ENCODE data around the gene ARHGAP25. TPM values are rescaled to one million over a fixed set of nuclear protein-coding genes. Genes with fewer than 3 reads are reported as not detected.

Gene ARHGAP25
- polyA plus RNA-seq, 1 donor (not counting 4 experiments of a cell fraction or from before 2014, with no cell fraction given) = 25.3 TPM

- FAIRE-seq = no peak
Observed at GRCh38 chr2:68693951-68694350, 40.7 kb upstream of the ARHGAP25 start.

GRCh38 chr2:68695971-68696370, 38.6 kb upstream of the ARHGAP25 start:
- Histone ChIP-seq H3K9me3 (ENCODE audit: control insufficient read depth, low read depth, low read length) (no peaks in the 10 kb centered on the region), H3K9ac (ENCODE audit: control insufficient read depth, extremely low read depth, insufficient read depth, low read length) (no peak overlapping the region), H3K9me1 (ENCODE audit: control insufficient read depth, extremely low read depth, insufficient read depth, low read length) (no peaks in the 10 kb centered on the region), H3K27ac (ENCODE audit: control insufficient read depth, insufficient read depth, low read length) (no peak overlapping the region), H3K27me3 (ENCODE audit: control insufficient read depth, extremely low read depth, insufficient read depth, low read length) (no peaks in the 10 kb centered on the region), H3K36me3 (ENCODE audit: control insufficient read depth in 2 of 2, extremely low read depth in 1 of 2, insufficient read depth in 2 of 2, low read length in 2 of 2) (no peaks in the 10 kb centered on the region), H3K4me1 (ENCODE audit: control insufficient read depth, extremely low read depth, insufficient read depth, low read length) (no peaks in the 10 kb centered on the region), H2AFZ (ENCODE audit: control insufficient read depth, low read length) (no peak overlapping the region), H4K20me1 (ENCODE audit: control insufficient read depth, extremely low read depth, insufficient read depth, low read length) (no peaks in the 10 kb centered on the region), H3K4me2 (ENCODE audit: control insufficient read depth, extremely low read depth, insufficient read depth, low read depth, low read length) (no peak overlapping the region), H3K79me2 (ENCODE audit: control insufficient read depth, insufficient read depth, low read length) (no peaks in the 10 kb centered on the region), H3K4me3 (ENCODE audit: control insufficient read depth in 2 of 3, extremely low read depth in 1 of 3, insufficient read depth in 2 of 3, low read depth in 1 of 3, low read length in 3 of 3) (no peak overlapping the region)
- FAIRE-seq (no peak), DNase-seq (ENCODE audit: low read depth, low spot score) (no peak)
- dilution Hi-C loops (cut with MboI; ENCODE audit: extremely low pct_ligation_motif_present, low sequenced_read_pairs) = no loop called here
- TF ChIP-seq EZH2 (IDR thresholded peaks at IDR 0.05; ENCODE audit: low read length) (no peak), CTCF (optimal IDR thresholded peaks at IDR 0.05 in 1 of 3, IDR thresholded peaks at IDR 0.05 in 1 of 3, conservative IDR thresholded peaks at IDR 0.05 in 1 of 3; ENCODE audit: extremely low read depth in 1 of 3, insufficient read depth in 2 of 3, low read length in 3 of 3) (no peak)

More at GRCh38 chr2:68693951-68694350, 40.7 kb upstream of the ARHGAP25 start:
- Histone ChIP-seq H3K9ac (ENCODE audit: control insufficient read depth, extremely low read depth, insufficient read depth, low read length) (no peak overlapping the region), H3K4me2 (ENCODE audit: control insufficient read depth, extremely low read depth, insufficient read depth, low read depth, low read length) (no peak overlapping the region), H3K79me2 (ENCODE audit: control insufficient read depth, insufficient read depth, low read length) (no peaks in the 10 kb centered on the region), H3K27ac (ENCODE audit: control insufficient read depth, insufficient read depth, low read length) (no peak overlapping the region), H3K36me3 (ENCODE audit: control insufficient read depth in 2 of 2, extremely low read depth in 1 of 2, insufficient read depth in 2 of 2, low read length in 2 of 2) (no peaks in the 10 kb centered on the region), H2AFZ (ENCODE audit: control insufficient read depth, low read length) (no peak overlapping the region), H3K9me3 (ENCODE audit: control insufficient read depth, low read depth, low read length) (no peaks in the 10 kb centered on the region), H3K4me1 (ENCODE audit: control insufficient read depth, extremely low read depth, insufficient read depth, low read length) (no peaks in the 10 kb centered on the region), H3K4me3 (ENCODE audit: control insufficient read depth in 2 of 3, extremely low read depth in 1 of 3, insufficient read depth in 2 of 3, low read depth in 1 of 3, low read length in 3 of 3) (no peak overlapping the region), H3K9me1 (ENCODE audit: control insufficient read depth, extremely low read depth, insufficient read depth, low read length) (no peaks in the 10 kb centered on the region), H3K27me3 (ENCODE audit: control insufficient read depth, extremely low read depth, insufficient read depth, low read length) (no peaks in the 10 kb centered on the region), H4K20me1 (ENCODE audit: control insufficient read depth, extremely low read depth, insufficient read depth, low read length) (no peaks in the 10 kb centered on the region)
- no peak for DNase-seq (ENCODE audit: low read depth, low spot score)
- TF ChIP-seq CTCF (optimal IDR thresholded peaks at IDR 0.05 in 1 of 3, IDR thresholded peaks at IDR 0.05 in 1 of 3, conservative IDR thresholded peaks at IDR 0.05 in 1 of 3; ENCODE audit: extremely low read depth in 1 of 3, insufficient read depth in 2 of 3, low read length in 3 of 3) = no peak
- TF ChIP-seq EZH2 (IDR thresholded peaks at IDR 0.05; ENCODE audit: low read length) = no peak
- dilution Hi-C loops (cut with MboI; ENCODE audit: extremely low pct_ligation_motif_present, low sequenced_read_pairs) = no loop called here

All from keratinocyte (primary cell).